ENCODE results near the gene CENPQ.
A peak's percentile ranks its signal among the peaks of the same experiment; 100 is the strongest.
"Not testable (repeated sequence)": the region's sequence is repeated elsewhere in the genome, so short reads cannot be mapped to it uniquely, and the experiment has no call there.

CENPQ gene

GRCh38 chr6:49462599-49462926 is 607 bp upstream of the CENPQ start:
- no peaks in the 10 kb centered on the region for H3K36me3 ChIP-seq (ENCODE audit: control insufficient read depth, insufficient read depth, low read length)
- no peak overlapping the region for H3K27ac ChIP-seq (ENCODE audit: low read length)
- no peaks in the 10 kb centered on the region for H3K27me3 ChIP-seq (ENCODE audit: control insufficient read depth, insufficient read depth, low read length)
- no peaks in the 10 kb centered on the region for H3K9me3 ChIP-seq (ENCODE audit: control insufficient read depth, insufficient read depth, low read length)
- 100% methylated on average over 1 of the region's 7 CpGs for WGBS (ENCODE audit: insufficient coverage, insufficient read length)
- no peaks in the 10 kb centered on the region for H3K4me1 ChIP-seq (ENCODE audit: control insufficient read depth, insufficient read depth, low read length)
- no peak for DNase-seq (ENCODE audit: low read depth, low spot score)
- H3K4me3 ChIP-seq (ENCODE audit: low read length), result peak overlapping the region; percentile 91

- no CpG with 5 or more reads among the region's 4 CpGs for WGBS (ENCODE audit: insufficient coverage, insufficient read length)
- no peaks in the 10 kb centered on the region for H3K36me3 ChIP-seq (ENCODE audit: control insufficient read depth, insufficient read depth, low read length)
- H3K4me1 ChIP-seq (ENCODE audit: control insufficient read depth, insufficient read depth, low read length), result no peaks in the 10 kb centered on the region
- H3K27me3 ChIP-seq (ENCODE audit: control insufficient read depth, insufficient read depth, low read length), result no peaks in the 10 kb centered on the region
- peak overlapping the region; percentile 91; the same call in 1 of the 2 replicates for H3K4me3 ChIP-seq (ENCODE audit: low read length)
- no peak overlapping the region for H3K27ac ChIP-seq (ENCODE audit: low read length)
- DNase-seq (ENCODE audit: low read depth, low spot score), result no peak
- no peaks in the 10 kb centered on the region for H3K9me3 ChIP-seq (ENCODE audit: control insufficient read depth, insufficient read depth, low read length)
Measured at GRCh38 chr6:49463612-49463967, 420 bp downstream of the CENPQ start.

GRCh38 chr6:49464691-49465090 is 1.5 kb downstream of the CENPQ start:
- Histone ChIP-seq H3K4me3 (ENCODE audit: low read length) (no peak overlapping the region), H3K27ac (ENCODE audit: low read length) (no peak overlapping the region), H3K4me1 (ENCODE audit: control insufficient read depth, insufficient read depth, low read length) (no peaks in the 10 kb centered on the region), H3K9me3 (ENCODE audit: control insufficient read depth, insufficient read depth, low read length) (no peaks in the 10 kb centered on the region), H3K27me3 (ENCODE audit: control insufficient read depth, insufficient read depth, low read length) (no peaks in the 10 kb centered on the region), H3K36me3 (ENCODE audit: control insufficient read depth, insufficient read depth, low read length) (no peaks in the 10 kb centered on the region)
- DNase-seq (ENCODE audit: low read depth, low spot score), result no peak
- WGBS (ENCODE audit: insufficient coverage, insufficient read length), result no CpG with 5 or more reads among the region's 2 CpGs

- no peaks in the 10 kb centered on the region for H3K9me3 ChIP-seq (ENCODE audit: control insufficient read depth, insufficient read depth, low read length)
- no CpG with 5 or more reads among the region's 9 CpGs for WGBS (ENCODE audit: insufficient coverage, insufficient read length)
- H3K27ac ChIP-seq (ENCODE audit: low read length), result no peak overlapping the region
- no peak for DNase-seq (ENCODE audit: low read depth, low spot score)
- no peaks in the 10 kb centered on the region for H3K4me1 ChIP-seq (ENCODE audit: control insufficient read depth, insufficient read depth, low read length)
- H3K36me3 ChIP-seq (ENCODE audit: control insufficient read depth, insufficient read depth, low read length), result no peaks in the 10 kb centered on the region
- H3K27me3 ChIP-seq (ENCODE audit: control insufficient read depth, insufficient read depth, low read length), result no peaks in the 10 kb centered on the region
- no peak overlapping the region for H3K4me3 ChIP-seq (ENCODE audit: low read length)
Measured at GRCh38 chr6:49468042-49468441, 4.9 kb downstream of the CENPQ start.

- not testable (repeated sequence) for H3K4me1 ChIP-seq (ENCODE audit: control insufficient read depth, insufficient read depth, low read length); H3K4me3 ChIP-seq (ENCODE audit: low read length); H3K27me3 ChIP-seq (ENCODE audit: control insufficient read depth, insufficient read depth, low read length); H3K36me3 ChIP-seq (ENCODE audit: control insufficient read depth, insufficient read depth, low read length); DNase-seq (ENCODE audit: low read depth, low spot score); H3K27ac ChIP-seq (ENCODE audit: low read length); H3K9me3 ChIP-seq (ENCODE audit: control insufficient read depth, insufficient read depth, low read length)
- WGBS (ENCODE audit: insufficient coverage, insufficient read length), result no CpG with 5 or more reads among the region's 2 CpGs
Measured at GRCh38 chr6:49476564-49476963, 13.4 kb downstream of the CENPQ start.

- H3K27me3 ChIP-seq (ENCODE audit: control insufficient read depth, insufficient read depth, low read length), result no peaks in the 10 kb centered on the region
- no peaks in the 10 kb centered on the region for H3K4me1 ChIP-seq (ENCODE audit: control insufficient read depth, insufficient read depth, low read length)
- H3K27ac ChIP-seq (ENCODE audit: low read length), result no peak overlapping the region
- WGBS (ENCODE audit: insufficient coverage, insufficient read length), result no CpG with 5 or more reads among the region's 3 CpGs
- H3K36me3 ChIP-seq (ENCODE audit: control insufficient read depth, insufficient read depth, low read length), result no peaks in the 10 kb centered on the region; the same call in 1 of the 2 replicates
- no peaks in the 10 kb centered on the region for H3K9me3 ChIP-seq (ENCODE audit: control insufficient read depth, insufficient read depth, low read length)
- no peak for DNase-seq (ENCODE audit: low read depth, low spot score)
- no peak overlapping the region for H3K4me3 ChIP-seq (ENCODE audit: low read length)
Measured at GRCh38 chr6:49479308-49479970, 16.3 kb downstream of the CENPQ start.

GRCh38 chr6:49481846-49482245 is 18.7 kb downstream of the CENPQ start:
- not testable (repeated sequence) for H3K4me1 ChIP-seq (ENCODE audit: control insufficient read depth, insufficient read depth, low read length); H3K27me3 ChIP-seq (ENCODE audit: control insufficient read depth, insufficient read depth, low read length); DNase-seq (ENCODE audit: low read depth, low spot score); H3K9me3 ChIP-seq (ENCODE audit: control insufficient read depth, insufficient read depth, low read length); H3K36me3 ChIP-seq (ENCODE audit: control insufficient read depth, insufficient read depth, low read length); H3K4me3 ChIP-seq (ENCODE audit: low read length); H3K27ac ChIP-seq (ENCODE audit: low read length)
- no CpG with 5 or more reads among the region's 22 CpGs for WGBS (ENCODE audit: insufficient coverage, insufficient read length)

- DNase-seq (ENCODE audit: low read depth, low spot score); H3K4me3 ChIP-seq (ENCODE audit: low read length); H3K9me3 ChIP-seq (ENCODE audit: control insufficient read depth, insufficient read depth, low read length); H3K27me3 ChIP-seq (ENCODE audit: control insufficient read depth, insufficient read depth, low read length); H3K27ac ChIP-seq (ENCODE audit: low read length); H3K4me1 ChIP-seq (ENCODE audit: control insufficient read depth, insufficient read depth, low read length); H3K36me3 ChIP-seq (ENCODE audit: control insufficient read depth, insufficient read depth, low read length): not testable (repeated sequence)
- no CpG with 5 or more reads among the region's 14 CpGs for WGBS (ENCODE audit: insufficient coverage, insufficient read length)
Measured at GRCh38 chr6:49483380-49483779, 20.2 kb downstream of the CENPQ start.

- Histone ChIP-seq H3K4me1 (ENCODE audit: control insufficient read depth, insufficient read depth, low read length) (no peaks in the 10 kb centered on the region), H3K27me3 (ENCODE audit: control insufficient read depth, insufficient read depth, low read length) (no peaks in the 10 kb centered on the region), H3K27ac (ENCODE audit: low read length) (no peak overlapping the region), H3K4me3 (ENCODE audit: low read length) (no peak overlapping the region), H3K9me3 (ENCODE audit: control insufficient read depth, insufficient read depth, low read length) (no peaks in the 10 kb centered on the region), H3K36me3 (ENCODE audit: control insufficient read depth, insufficient read depth, low read length) (peaks cover 5% of the 10 kb centered on the region; the same call in 1 of the 2 replicates)
- no peak for DNase-seq (ENCODE audit: low read depth, low spot score)
- no CpG with 5 or more reads among the region's 4 CpGs for WGBS (ENCODE audit: insufficient coverage, insufficient read length)
Measured at GRCh38 chr6:49490633-49491032, 27.5 kb downstream of the CENPQ start.

GRCh38 chr6:49497304-49497703 is 34.1 kb downstream of the CENPQ start:
- Histone ChIP-seq H3K27me3 (ENCODE audit: control insufficient read depth, insufficient read depth, low read length) (no peaks in the 10 kb centered on the region), H3K9me3 (ENCODE audit: control insufficient read depth, insufficient read depth, low read length) (no peaks in the 10 kb centered on the region), H3K4me1 (ENCODE audit: control insufficient read depth, insufficient read depth, low read length) (no peaks in the 10 kb centered on the region), H3K36me3 (ENCODE audit: control insufficient read depth, insufficient read depth, low read length) (no peaks in the 10 kb centered on the region), H3K27ac (ENCODE audit: low read length) (no peak overlapping the region), H3K4me3 (ENCODE audit: low read length) (no peak overlapping the region)
- no peak for DNase-seq (ENCODE audit: low read depth, low spot score)
- no CpG with 5 or more reads among the region's 3 CpGs for WGBS (ENCODE audit: insufficient coverage, insufficient read length)

GRCh38 chr6:49499126-49499525 is 36.0 kb downstream of the CENPQ start:
- H3K27ac ChIP-seq (ENCODE audit: low read length), result no peak overlapping the region
- no peaks in the 10 kb centered on the region for H3K36me3 ChIP-seq (ENCODE audit: control insufficient read depth, insufficient read depth, low read length)
- no peaks in the 10 kb centered on the region for H3K9me3 ChIP-seq (ENCODE audit: control insufficient read depth, insufficient read depth, low read length)
- no peaks in the 10 kb centered on the region for H3K4me1 ChIP-seq (ENCODE audit: control insufficient read depth, insufficient read depth, low read length)
- no peak overlapping the region for H3K4me3 ChIP-seq (ENCODE audit: low read length)
- DNase-seq (ENCODE audit: low read depth, low spot score), result no peak
- no CpG with 5 or more reads among the region's 1 CpG for WGBS (ENCODE audit: insufficient coverage, insufficient read length)
- H3K27me3 ChIP-seq (ENCODE audit: control insufficient read depth, insufficient read depth, low read length), result no peaks in the 10 kb centered on the region

All from iPS DF 6.9 (cell line).